SK-N-MC (cell line): ENCODE measurements around the gene PAN3.

Experiments used
- EZH2 ChIP-seq: fragments of 200-600 bp; sonication (generic); IDR thresholded peaks from one replicate; pipeline ENCODE4 v1.6.1; 2017; ENCODE audit warnings: antibody characterized with exemption
- POLR2AphosphoS5 ChIP-seq: IDR thresholded peaks from 2 replicates; pipeline ENCODE4 v1.6.1; 2012; ENCODE audit warnings: mild to moderate bottlenecking, low read depth, low read length, borderline replicate concordance

DNA sequence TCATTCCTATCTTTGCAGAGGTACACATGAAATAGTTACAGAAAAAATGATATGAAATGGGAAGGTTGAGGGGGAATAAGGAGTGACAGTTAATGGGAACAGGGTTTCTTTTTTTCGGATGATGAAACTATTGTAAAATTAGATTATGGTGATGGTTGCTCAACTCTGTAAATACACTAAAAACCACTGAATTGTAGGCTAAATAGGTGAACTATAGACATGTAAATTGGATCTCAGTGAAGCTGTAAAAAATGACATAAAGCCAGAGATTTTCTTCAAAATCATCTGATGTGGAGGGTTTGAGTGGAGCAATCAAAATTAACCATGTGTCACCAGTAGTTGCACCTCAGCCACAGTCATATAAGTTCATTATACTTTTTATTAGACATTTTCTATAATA, 31.4 kb upstream of the PAN3 start:
- TF ChIP-seq EZH2 = no peak
- TF ChIP-seq POLR2AphosphoS5 = no peak
